ENCODE data around the gene MAGI2.

MAGI2 gene

GRCh38 chr7:78083476-78084120 lies 1369.9 kb downstream of the MAGI2 start:
- no peak for DNase-seq (ENCODE audit: low read depth in 2 of 2)

- DNase-seq (ENCODE audit: low read depth in 2 of 2) = no peak
Measured at GRCh38 chr7:78082556-78082955, 1370.9 kb downstream of the MAGI2 start.

GRCh38 chr7:78081888-78082287 lies 1371.6 kb downstream of the MAGI2 start:
- DNase-seq (ENCODE audit: low read depth in 2 of 2) = no peak

- no peak for DNase-seq (ENCODE audit: low read depth in 2 of 2)
Measured at GRCh38 chr7:78081344-78081743, 1372.1 kb downstream of the MAGI2 start.

- DNase-seq (ENCODE audit: low read depth in 2 of 2) = no peak
Measured at GRCh38 chr7:78080811-78081210, 1372.7 kb downstream of the MAGI2 start.

GRCh38 chr7:78080241-78080640 lies 1373.2 kb downstream of the MAGI2 start:
- DNase-seq (ENCODE audit: low read depth in 2 of 2) = no peak

GRCh38 chr7:78074713-78075112 lies 1378.8 kb downstream of the MAGI2 start:
- DNase-seq (ENCODE audit: low read depth in 2 of 2) = no peak

GRCh38 chr7:78073609-78074382 lies 1379.7 kb downstream of the MAGI2 start:
- DNase-seq (ENCODE audit: low read depth in 2 of 2) = no peak

- no peak for DNase-seq (ENCODE audit: low read depth in 2 of 2)
Measured at GRCh38 chr7:78072201-78072590, 1381.3 kb downstream of the MAGI2 start.

GRCh38 chr7:78071491-78072200 lies 1381.8 kb downstream of the MAGI2 start:
- no peak for DNase-seq (ENCODE audit: low read depth in 2 of 2)

- no peak for DNase-seq (ENCODE audit: low read depth in 2 of 2)
Measured at GRCh38 chr7:78066599-78066998, 1386.9 kb downstream of the MAGI2 start.

- DNase-seq (ENCODE audit: low read depth in 2 of 2) = no peak
Measured at GRCh38 chr7:78063758-78064157, 1389.7 kb downstream of the MAGI2 start.

- no peak for DNase-seq (ENCODE audit: low read depth in 2 of 2)
Measured at GRCh38 chr7:78062214-78062613, 1391.3 kb downstream of the MAGI2 start.

- DNase-seq (ENCODE audit: low read depth in 2 of 2) = no peak
Measured at GRCh38 chr7:78057571-78057970, 1395.9 kb downstream of the MAGI2 start.

- no peak for DNase-seq (ENCODE audit: low read depth in 2 of 2)
Measured at GRCh38 chr7:78055599-78055998, 1397.9 kb downstream of the MAGI2 start.

GRCh38 chr7:78055001-78055573 lies 1398.4 kb downstream of the MAGI2 start:
- no peak for DNase-seq (ENCODE audit: low read depth in 2 of 2)

- no peak for DNase-seq (ENCODE audit: low read depth in 2 of 2)
Measured at GRCh38 chr7:78052112-78052511, 1401.4 kb downstream of the MAGI2 start.

GRCh38 chr7:78047800-78048199 lies 1405.7 kb downstream of the MAGI2 start:
- no peak for DNase-seq (ENCODE audit: low read depth in 2 of 2)

GRCh38 chr7:78043159-78043558 lies 1410.3 kb downstream of the MAGI2 start:
- no peak for DNase-seq (ENCODE audit: low read depth in 2 of 2)

- no peak for DNase-seq (ENCODE audit: low read depth in 2 of 2)
Measured at GRCh38 chr7:78041423-78041822, 1412.0 kb downstream of the MAGI2 start.

- peak in 1 of 2 donors; percentile 36 for DNase-seq (ENCODE audit: low read depth in 2 of 2)
Measured at GRCh38 chr7:78039790-78040776, 1413.4 kb downstream of the MAGI2 start.

Measured in stimulated activated CD8-positive, alpha-beta memory T cell treated with anti-CD3 and anti-CD28 coated beads, Interleukin-2, amount 100 ng/mL, for 48 hours (primary cell).